HG03439 (cell line): Measurements from ENCODE around the gene PARVG.

Source experiments
- ATAC-seq: cut with Tn5 transposase; IDR thresholded peaks from one replicate; pipeline ENCODE4 v1.9.1; 2021; ENCODE audit warnings: mild to moderate bottlenecking, moderate library complexity; ENCODE audit not compliant: unreplicated experiment

Gene PARVG

GRCh38 chr22:44180706-44181032 lies at the start of gene PARVG:
TSS of gene PARVG (plus strand) at chr22:44180925. CDS start at chr22:44183330, 2,405 bp downstream.
- no peak for ATAC-seq

- ATAC-seq = no peak
Measured at GRCh38 chr22:44131412-44131811, 49.3 kb upstream of the PARVG start.

GRCh38 chr22:44131989-44132685 lies 48.6 kb upstream of the PARVG start:
- no peak for ATAC-seq

GRCh38 chr22:44132724-44133123 lies 48.0 kb upstream of the PARVG start:
- no peak for ATAC-seq

GRCh38 chr22:44133161-44133560 lies 47.6 kb upstream of the PARVG start:
- ATAC-seq = no peak

- no peak for ATAC-seq
Measured at GRCh38 chr22:44133901-44134571, 46.7 kb upstream of the PARVG start.

- no peak for ATAC-seq
Measured at GRCh38 chr22:44136112-44136511, 44.6 kb upstream of the PARVG start.

GRCh38 chr22:44136786-44137185 lies 43.9 kb upstream of the PARVG start:
- no peak for ATAC-seq

GRCh38 chr22:44137415-44137814 lies 43.3 kb upstream of the PARVG start:
- no peak for ATAC-seq

GRCh38 chr22:44139773-44140172 lies 41.0 kb upstream of the PARVG start:
- ATAC-seq = no peak

GRCh38 chr22:44142421-44143104 lies 38.2 kb upstream of the PARVG start:
- no peak for ATAC-seq

- no peak for ATAC-seq
Measured at GRCh38 chr22:44143105-44143474, 37.6 kb upstream of the PARVG start.

- ATAC-seq = no peak
Measured at GRCh38 chr22:44143579-44143978, 37.1 kb upstream of the PARVG start.

- ATAC-seq = no peak
Measured at GRCh38 chr22:44144046-44144569, 36.6 kb upstream of the PARVG start.

GRCh38 chr22:44145544-44145943 lies 35.2 kb upstream of the PARVG start:
- ATAC-seq = no peak

- no peak for ATAC-seq
Measured at GRCh38 chr22:44146088-44146861, 34.5 kb upstream of the PARVG start.

- ATAC-seq = no peak
Measured at GRCh38 chr22:44147008-44147645, 33.6 kb upstream of the PARVG start.

GRCh38 chr22:44147821-44148574 lies 32.7 kb upstream of the PARVG start:
- ATAC-seq = no peak

GRCh38 chr22:44151676-44152075 lies 29.0 kb upstream of the PARVG start:
- ATAC-seq = no peak

GRCh38 chr22:44153710-44154109 lies 27.0 kb upstream of the PARVG start:
- no peak for ATAC-seq
